Measurements from ENCODE around the gene ANKRD40CL.
"Not testable (repeated sequence)": the region's sequence is repeated elsewhere in the genome, so short reads cannot be mapped to it uniquely, and the experiment has no call there.

Gene ANKRD40CL

GRCh38 chr17:50767446-50767845, at the start of gene ANKRD40CL:
TSS of gene ANKRD40CL (minus strand) at chr17:50767518. CDS start at chr17:50766913, 605 bp downstream.
- no peak for DNase-seq (ENCODE audit: low read depth)

DNA sequence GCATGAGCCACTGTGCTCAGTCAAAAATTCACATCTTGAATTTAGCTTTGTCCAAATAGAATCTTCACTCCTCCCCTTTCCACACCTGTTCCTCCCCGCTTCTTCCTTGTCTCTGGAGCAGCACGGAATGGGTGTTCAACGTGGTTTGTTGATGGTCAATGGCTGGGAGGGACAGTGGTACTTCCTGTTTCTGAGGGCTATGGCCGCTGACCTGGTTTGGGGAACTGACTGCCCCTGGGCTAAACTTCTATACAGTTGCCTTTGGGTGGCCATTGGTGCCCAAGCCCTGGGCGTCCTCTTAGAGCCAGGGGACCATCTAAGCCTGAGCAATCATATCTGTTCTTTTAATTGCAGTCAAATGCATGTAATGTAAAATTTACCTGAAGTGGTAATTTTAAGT, 49.0 kb upstream of the ANKRD40CL start:
- no peak for DNase-seq (ENCODE audit: low read depth)

DNA sequence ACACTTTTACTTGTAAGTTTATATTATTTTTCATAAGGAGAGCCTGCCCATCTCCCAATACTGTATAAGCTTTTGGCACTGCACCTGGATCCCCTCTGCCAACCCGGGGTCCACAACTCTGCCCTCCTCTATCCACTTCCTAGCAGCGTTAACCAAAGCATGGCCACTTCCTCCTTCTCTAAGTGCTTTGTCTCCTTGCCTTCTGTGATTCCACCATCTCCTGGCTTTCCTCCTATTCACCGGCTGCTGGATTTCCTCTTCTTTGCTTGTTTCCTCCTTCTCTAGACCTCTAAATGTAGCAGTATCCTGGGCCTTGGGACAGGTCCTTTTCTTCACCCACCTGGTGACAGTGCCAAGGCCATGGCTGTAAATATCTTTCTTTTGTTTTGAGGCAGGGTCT, 48.1 kb upstream of the ANKRD40CL start:
- DNase-seq (ENCODE audit: low read depth) = no peak

DNA sequence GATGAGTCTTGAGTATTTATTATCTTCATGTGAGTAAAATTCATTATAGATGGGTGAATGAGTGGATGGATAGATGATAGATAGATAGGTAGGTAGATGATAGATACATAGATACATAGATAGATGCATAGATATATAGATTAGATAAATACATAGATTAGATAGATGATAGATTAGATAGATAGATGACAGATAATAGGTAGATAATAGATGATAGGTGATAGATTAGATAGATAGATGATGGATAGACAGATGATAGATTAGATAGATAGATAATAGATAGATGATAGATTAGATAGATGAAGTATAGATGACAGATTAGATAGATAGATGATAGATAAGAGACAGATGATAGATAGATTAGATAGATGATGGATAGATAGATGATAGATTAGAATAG, 46.3 kb upstream of the ANKRD40CL start:
- no peak for DNase-seq (ENCODE audit: low read depth)

- DNase-seq (ENCODE audit: low read depth) = no peak
These were observed 41.6 kb upstream of the ANKRD40CL start for GRCh38 chr17:50808888-50809287.

GRCh38 chr17:50808413-50808812, 41.1 kb upstream of the ANKRD40CL start:
- DNase-seq (ENCODE audit: low read depth) = no peak

- no peak for DNase-seq (ENCODE audit: low read depth)
These were observed 40.4 kb upstream of the ANKRD40CL start for GRCh38 chr17:50807675-50808074.

DNA sequence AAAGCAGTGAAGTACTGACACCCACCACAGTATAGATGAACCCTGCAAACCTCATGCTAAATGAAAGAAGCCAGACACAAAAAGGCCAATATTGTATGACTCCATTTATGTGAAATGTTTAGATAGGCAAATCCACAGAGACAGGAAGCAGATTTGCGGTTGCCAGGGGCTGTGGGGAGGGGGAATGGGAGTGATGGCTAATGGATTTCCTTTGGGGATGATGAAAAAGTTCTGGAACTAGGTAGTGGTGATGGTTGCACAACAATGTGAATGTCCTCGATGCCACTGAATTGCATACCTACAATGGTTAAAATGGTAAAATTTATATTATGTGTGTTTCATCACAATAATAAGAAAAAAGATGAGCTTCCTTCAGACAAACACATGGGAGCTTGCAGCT, 39.7 kb upstream of the ANKRD40CL start:
- no peak for DNase-seq (ENCODE audit: low read depth)

DNA sequence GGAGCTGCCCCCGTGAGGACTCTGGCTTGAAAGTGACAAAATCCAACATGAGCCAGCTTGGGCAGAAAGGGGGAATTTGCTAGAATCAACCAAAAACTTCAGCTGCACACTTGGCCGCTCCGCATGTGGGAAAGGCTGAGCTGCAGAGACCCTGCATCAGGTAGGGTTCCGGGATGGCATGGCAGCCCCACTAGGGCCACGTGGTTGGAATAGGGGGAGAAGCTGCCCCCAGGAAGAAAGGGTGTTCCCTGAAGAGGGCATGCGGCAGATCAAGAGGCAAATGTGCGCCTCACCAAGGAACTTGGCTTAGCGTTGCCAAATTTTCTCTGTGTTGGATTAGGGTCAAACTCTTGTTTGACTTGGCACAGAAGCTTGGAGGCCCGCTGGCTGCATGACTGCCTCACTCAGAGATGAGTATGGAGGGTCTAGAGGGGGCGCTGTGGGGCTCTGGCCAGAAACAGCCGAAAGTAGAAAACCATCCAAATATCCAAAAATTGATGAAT, 38.9 kb upstream of the ANKRD40CL start:
- no peak for DNase-seq (ENCODE audit: low read depth)

DNA sequence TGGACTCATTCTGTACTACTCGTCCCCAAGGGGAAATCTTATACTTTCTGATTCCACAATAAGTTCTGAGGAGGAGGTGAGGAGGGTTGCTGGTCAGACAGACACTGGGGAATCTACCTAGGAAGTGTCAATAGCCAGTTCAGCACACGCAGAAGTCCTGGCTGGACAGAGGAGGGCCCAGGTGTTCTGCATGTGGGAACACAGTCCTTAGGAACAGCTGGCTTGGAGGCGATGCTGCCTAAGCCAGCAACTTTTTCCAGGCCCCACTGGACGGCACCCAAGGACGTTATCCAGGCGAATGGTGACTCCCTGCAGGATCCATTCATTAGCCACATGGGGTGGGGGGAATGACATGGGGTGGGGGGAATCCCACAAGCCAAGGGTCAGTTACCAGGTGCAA, 38.2 kb upstream of the ANKRD40CL start:
- no peak for DNase-seq (ENCODE audit: low read depth)

- not testable (repeated sequence) for DNase-seq (ENCODE audit: low read depth)
These were observed 37.6 kb upstream of the ANKRD40CL start for GRCh38 chr17:50804749-50805475.

DNA sequence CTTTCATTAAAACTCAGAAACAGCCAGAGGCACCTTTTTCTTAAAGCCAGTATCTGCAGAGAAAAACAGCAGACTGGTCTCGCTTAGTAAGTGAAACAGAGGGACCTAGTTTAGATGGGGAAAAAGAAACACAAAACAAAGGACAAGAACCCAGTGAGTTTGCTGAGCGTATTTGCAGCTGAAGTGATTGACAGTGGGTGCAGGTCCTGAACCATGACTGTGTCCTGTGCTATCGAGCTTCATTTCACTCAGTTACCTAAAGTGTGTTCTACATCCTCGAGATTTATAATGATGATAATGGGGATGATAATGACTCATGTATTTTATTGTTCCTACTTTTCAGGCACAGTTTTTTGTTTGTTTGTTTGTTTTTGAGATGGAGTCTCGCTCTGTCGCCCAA, 36.4 kb upstream of the ANKRD40CL start:
- no peak for DNase-seq (ENCODE audit: low read depth)

DNA sequence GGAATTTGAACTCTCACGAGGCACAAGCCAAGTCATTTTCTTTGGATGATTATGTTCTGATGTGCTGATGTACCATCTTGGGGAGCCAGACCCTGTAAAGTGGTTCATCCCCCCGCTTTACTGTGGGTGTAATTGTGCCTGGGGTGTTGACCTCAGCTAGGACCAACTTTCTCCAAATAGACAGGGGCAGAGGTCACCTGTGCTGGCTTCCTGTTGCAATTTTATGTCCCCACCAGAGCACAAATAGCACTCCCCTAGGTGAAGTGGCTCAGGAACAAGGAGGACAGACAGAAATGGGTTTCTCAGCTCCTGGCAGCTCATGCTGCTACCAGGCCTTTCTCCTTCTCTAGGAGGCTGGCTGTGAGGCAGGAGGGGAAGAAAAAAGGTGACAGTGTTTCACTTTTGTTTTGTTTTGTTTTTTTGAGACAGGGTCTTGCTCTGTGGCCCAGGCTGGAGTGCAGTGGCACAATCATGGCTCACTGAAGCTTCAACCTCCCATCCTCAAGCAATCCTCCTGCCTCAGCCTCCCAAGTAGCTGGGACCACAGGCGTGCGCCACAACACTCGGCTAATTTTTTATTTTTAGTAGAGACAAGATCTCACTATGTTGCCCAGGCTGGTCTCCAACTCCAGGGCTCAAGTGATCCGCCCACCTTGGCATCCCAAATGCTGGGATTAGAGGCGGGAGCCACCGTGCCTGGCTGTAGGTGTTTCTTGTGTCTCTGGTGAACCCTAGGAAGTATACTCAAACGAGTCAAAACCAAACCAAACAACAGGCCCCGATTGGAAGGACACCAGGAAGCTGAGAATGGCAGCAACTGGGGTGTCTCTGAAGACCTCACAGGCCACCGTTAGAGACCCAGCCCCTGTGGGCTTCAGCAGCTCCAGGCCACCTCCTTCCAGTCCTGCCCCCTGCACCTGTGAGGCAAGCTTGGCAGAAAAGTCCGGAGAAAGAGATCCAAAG, 35.6 kb upstream of the ANKRD40CL start:
- no peak for DNase-seq (ENCODE audit: low read depth)

DNA sequence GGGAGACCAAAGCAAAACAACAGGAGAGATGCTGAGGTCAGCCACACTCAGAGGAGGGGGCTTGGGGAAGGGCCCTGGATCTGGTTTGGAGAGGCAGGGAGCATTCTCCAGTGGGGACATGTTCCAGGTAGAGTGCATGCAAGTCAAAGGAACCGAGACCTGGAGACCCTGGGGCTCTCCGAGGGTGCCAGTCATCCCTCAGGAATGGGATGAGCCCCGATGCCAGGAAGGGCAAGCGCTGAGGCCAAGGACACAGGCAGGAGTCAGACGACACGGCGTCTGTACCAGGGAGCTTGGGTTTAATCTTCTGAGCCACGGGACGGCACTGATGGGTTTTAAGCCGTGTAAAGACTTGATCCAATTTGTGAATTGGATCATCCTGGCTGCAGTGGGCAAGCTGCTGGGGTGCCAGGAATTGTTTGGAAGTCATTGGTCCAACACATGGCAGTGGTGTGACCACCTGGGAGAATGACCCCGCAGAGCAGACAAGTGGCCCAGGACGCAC, 32.9 kb upstream of the ANKRD40CL start:
- DNase-seq (ENCODE audit: low read depth) = no peak

DNA sequence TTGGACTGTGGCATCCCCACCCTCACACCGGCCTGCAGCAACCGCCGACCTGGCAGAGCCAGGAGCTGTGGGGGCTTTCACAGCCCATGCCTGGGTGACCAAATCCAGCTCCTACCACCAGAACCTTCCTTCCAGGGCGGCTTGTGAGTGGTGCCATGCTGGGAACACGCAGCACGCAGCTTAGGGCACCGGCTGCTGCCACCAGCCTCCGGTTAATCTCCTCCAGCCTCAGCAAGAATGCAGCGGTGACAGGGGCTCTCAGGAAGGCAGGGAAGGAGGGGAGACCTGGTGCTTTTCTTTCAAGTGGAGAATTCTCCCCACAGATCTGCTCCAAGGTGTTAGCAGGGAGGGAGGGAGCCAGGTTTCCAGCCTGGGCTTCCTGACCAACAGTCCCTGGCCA, 32.3 kb upstream of the ANKRD40CL start:
- no peak for DNase-seq (ENCODE audit: low read depth)

DNA sequence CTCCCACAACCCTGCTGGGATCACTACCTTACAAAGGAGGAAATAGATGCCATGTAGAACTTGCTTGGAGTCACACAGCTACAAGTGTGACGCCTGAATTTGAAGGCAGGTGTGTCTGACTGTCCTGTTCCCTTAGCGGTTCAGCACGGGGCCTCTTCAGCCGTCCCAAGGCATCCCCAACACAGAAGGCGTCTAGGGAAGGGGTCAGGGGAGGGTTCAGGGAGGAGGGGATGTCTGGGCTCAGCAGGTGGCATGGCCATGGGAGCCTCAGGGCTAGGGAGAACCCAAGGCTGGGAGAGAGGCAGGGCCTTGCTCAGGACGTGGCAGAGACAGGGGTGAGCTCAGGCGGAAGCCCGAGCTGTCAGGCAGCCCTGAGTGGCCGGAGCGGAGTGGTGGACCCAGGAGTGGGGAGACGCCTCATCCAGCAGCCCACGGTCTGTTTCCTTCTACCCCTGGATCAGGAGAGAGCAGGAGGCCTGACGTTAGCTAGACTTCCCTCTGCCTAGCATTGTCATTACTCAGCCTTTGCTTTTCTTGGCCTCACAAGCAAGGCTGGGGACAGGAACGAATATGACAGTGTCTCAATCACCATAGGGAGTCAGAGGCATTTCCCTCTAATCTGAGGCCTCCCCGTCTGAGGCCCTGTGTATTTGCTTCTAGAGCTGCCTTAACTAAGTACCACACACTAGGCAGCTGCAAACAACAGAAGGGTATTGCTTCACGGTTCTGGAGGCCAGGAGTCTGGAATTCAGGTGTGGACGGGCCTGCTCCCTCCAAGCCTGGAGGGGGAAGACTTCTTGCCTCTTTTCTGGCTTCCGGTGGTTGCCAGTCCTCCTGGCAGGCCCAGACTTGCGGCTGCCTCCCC, 31.3 kb upstream of the ANKRD40CL start:
- no peak for DNase-seq (ENCODE audit: low read depth)

- DNase-seq (ENCODE audit: low read depth) = no peak
These were observed 30.0 kb upstream of the ANKRD40CL start for GRCh38 chr17:50797135-50797810.

DNA sequence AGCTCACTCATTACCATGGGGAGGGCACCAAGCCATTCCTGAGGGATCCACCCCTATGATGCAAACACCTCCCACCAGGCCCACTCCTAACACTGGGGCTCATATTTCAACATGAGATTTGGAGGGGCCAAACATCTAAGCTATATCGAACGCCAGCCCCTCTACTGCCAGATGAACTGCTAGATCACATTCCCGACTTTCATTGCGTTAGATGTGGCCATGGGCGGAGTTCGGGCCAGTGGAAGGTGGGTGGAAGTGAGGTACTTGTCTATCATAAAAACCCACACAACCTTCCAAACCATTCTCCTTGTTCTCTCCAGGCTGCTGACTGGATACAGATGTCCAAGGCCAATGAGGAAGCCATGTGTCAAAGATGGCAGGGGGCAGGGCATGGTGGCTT, 27.0 kb upstream of the ANKRD40CL start:
- DNase-seq (ENCODE audit: low read depth) = no peak

DNA sequence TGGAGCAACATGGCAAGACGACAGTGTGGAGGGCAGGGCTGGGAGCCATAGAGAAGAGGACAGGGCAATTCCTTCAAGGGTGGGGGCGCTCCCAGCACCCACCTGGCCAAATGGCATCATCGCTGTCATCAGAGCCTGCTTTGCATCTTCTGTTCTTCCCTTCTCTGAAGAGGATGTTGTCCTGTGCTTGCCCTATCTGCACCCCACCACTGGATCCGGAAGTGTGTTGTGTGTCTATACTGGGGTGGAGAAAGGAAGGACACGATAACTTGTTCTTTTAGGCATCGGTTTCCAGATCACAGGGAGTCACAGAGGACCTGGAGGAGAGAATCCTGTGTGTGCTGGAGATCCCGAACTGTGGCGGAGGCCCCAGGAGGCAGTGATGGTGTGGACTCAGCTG, 25.7 kb upstream of the ANKRD40CL start:
- no peak for DNase-seq (ENCODE audit: low read depth)

DNA sequence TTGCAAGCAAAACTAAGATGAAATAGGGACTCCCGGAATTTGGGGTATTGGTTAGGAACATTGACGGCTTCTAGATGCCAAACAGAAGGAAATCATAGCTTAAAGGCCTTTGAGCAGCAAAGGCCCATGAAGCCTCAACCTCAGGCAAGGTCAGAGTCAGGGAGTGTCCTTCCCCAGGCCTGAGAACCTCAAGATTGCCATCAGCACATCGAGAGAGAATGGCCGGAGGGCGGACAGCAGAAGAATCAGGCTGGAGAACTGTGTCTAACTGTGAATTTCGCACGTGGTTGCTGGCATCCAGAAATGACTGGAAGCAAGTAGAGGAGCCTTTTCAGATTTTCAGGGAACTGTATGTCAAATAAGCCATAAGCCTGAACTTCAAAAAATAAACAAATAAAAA, 24.8 kb upstream of the ANKRD40CL start:
- DNase-seq (ENCODE audit: low read depth) = no peak

DNA sequence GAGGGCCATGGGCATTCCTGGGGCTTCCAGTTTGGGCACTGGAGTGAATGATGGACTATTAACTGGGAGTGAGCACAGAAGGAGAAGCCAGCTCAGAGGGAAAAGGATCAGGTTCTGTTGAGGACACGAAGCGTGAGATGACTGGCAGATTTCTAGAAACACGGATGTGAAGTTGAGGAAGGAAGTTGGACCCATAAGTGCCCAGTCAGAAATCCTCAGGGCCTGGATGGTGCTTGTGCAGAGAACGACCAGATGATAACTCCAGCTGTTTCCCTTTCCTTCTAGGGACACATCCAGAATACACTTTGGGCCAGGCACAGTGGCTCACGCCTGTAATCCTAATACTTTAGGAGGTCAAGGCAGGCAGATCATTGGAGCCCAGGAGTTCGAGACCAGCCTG, 23.3 kb upstream of the ANKRD40CL start:
- DNase-seq (ENCODE audit: low read depth) = no peak
